AG09309 (cell line): Measurements from ENCODE around the gene TNF.

Source experiments
- DNase-seq: peaks from one replicate; pipeline ENCODE4 v3.0.0-alpha.2; 2010; ENCODE audit warnings: low read depth
- H3K4me3 ChIP-seq: 2 replicates; pipeline ENCODE4 v1.5.1; 2011; ENCODE audit warnings: mild to moderate bottlenecking, low read depth, low read length, moderate library complexity; ENCODE audit not compliant: control insufficient read depth
- CTCF ChIP-seq: IDR thresholded peaks from 2 replicates; pipeline ENCODE4 v1.5.1; 2011; ENCODE audit warnings: mild to moderate bottlenecking, low read depth, low read length, inconsistent platforms; ENCODE audit not compliant: insufficient read depth, control insufficient read depth; ENCODE audit errors: missing control alignments

TNF gene

DNA sequence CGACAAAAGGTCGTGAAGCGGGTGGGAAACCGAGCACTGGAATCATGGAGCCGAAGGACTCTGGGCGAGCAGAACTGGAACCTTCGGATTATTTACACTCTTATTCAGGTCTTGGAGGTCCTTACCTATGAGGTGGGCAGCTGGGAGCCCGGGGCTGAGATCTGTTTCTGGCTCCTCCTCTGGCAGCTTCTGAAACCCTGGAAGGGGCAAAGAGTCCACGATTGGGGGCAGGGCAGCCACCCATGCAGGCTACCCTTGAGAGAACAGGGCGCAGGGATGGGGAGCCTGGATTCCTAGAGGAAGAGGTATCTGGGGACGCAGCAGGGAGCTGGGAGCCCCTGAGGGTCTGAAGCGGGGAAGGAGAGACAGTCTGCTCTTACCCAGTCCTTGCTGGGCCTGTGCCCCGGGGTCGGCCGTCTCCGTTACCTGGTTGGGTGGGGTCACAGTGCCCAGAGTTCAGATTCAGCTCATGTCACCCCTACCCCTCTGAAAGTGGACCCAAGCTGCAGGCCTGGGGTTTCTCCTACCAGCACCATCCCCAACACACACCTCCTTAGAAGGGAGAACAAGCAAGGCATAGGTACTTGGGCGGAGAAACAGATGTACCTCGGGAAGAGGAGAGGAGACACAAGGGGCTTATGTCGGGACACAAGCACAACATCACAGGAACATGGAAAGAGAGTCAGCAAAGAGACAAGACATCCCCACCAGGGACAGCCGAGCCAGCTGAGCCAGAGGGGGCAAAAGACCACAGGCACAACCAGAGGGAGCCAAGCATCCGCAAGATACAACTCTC, 6.3 kb downstream of the TNF start:
- no peak for TF ChIP-seq CTCF

GRCh38 chr6:31582230-31582643, 6.9 kb downstream of the TNF start, which contains the start of gene LTB:
Gene LTB, minus strand, starts transcription at chr6:31582424. Its CDS starts 7 bp downstream, at chr6:31582417.
- no peak for DNase-seq
- no peak for TF ChIP-seq CTCF
- peak within 1 kb of the TSS; percentile 92 for H3K4me3 ChIP-seq

More for the DNA sequence above, 6.3 kb downstream of the TNF start:
- peak overlapping the region; percentile 92 for H3K4me3 ChIP-seq
- no peak for DNase-seq

DNA sequence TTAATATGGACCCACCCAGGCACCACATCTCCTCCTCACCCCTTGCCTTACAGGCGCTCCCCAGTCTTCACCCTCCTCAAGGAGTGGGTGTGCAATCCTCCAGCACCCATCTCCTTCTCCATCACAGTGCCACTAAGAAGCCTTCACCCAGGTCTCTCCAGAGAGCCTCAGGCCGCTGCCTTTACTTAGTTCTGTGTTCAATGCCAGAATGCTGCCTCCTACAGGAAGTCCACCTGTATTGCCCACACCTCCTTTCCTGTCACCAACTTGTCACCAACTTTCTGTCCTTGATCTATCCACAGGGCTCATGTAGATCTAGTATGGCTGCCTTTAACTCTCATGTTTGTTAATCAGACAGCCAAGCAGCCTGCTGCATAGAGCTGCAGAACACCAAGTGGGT, 10.1 kb downstream of the TNF start:
- peak; percentile 40 for TF ChIP-seq CTCF
- DNase-seq, result no peak
- no peak overlapping the region for H3K4me3 ChIP-seq

DNA sequence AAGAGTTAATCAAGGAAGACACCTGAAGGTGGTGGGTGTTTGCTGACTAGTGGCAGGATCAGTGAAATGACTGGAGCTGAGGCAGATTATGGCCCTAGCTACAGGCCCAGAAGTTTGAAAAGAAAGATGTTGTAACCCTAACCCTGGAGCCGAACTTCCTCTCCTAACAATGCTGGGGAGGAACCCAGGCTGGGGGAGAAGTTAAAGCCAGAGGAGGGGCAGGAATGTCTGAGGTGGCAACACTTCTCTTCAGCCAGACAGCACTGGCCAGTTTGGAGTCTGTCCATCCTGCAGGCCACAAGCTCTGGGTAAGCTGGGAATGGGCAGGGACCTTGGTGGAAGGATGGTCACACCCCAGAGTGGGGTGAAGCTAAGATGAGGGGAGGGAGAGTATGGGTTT, 10.6 kb downstream of the TNF start, which contains the start of gene LST1:
Gene LST1 (plus strand): TSS at position 270 of the 400 bp plus-strand sequence. CDS start 1,023 bp downstream, outside the sequence.
- no peak for TF ChIP-seq CTCF
- H3K4me3 ChIP-seq, result no peak within 1 kb of the TSS
- DNase-seq, result no peak

DNA sequence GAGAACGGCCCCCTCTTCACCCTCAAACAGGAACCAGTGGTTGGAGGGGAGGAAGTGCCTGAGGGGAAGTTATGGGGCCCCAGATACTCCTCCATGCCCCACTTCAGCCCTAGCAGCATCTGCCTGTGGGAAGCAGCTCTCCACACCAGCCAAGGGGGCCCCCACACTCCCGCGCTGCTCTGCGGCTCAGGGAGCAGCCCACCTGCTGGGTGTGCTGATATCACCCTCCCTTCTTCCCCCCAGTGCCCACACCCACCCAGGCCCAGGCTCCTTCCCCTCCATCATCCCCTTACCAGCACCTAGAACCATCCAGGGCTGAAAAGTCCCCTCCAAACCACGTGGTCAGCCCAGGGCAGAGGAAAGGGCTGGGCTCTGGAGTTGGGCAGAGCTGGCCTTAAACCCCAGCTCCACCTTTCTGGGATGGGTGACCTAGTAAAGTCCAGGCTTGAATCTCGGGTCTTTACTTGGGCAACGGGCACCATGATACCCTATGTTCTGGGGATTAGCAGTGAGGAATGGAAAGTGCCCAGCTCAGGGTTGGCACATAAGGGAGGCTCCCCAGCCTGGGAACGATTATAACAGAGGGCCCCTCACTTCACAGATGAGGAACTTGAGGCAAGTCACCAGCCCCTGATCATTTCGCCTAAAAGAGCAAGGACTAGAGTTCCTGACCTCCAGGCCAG, 11.4 kb downstream of the TNF start:
- DNase-seq, result no peak
- no peak for TF ChIP-seq CTCF
- H3K4me3 ChIP-seq, result no peak overlapping the region

DNA sequence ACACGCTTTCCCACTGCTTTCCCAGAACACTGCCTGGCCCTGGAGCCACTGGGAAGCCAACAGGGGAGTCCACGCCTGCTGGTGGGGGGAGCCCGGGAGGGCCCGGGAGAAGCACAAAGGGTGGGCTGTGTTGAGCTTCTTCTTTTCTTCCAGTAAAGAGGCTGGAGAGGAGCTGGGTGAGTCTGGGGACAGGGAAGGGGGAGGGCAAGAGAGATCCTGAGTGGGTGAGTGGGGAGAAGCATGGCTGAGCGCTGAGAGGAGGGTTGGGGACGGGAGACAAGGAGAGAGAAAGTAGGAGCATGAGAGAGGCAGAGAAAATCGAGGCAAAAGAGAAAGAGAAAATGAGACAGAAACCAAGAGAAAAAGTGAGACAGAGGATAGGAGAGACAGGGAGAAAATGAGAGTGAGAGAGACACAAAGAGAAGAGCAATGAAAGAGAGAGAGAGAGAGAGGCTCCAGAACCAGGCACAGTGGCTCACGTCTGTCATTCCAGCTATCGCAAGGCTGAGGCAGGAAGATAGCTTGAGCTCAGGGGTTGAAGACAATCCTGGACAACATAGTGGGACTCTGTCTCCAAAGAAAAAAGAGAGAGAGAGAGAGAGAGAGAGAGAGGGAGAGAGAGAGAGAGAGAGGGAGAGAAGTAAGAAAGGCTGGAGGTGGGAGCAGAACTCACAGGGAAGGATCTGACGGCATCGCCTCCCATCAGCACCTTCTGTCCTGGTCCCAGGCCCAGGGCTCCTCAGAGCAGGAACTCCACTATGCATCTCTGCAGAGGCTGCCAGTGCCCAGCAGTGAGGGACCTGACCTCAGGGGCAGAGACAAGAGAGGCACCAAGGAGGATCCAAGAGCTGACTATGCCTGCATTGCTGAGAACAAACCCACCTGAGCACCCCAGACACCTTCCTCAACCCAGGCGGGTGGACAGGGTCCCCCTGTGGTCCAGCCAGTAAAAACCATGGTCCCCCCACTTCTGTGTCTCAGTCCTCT, 12.7 kb downstream of the TNF start:
- no peak for DNase-seq
- no peak overlapping the region for H3K4me3 ChIP-seq
- TF ChIP-seq CTCF, result no peak
